Skeletal muscle tissue (tissue), 4 donors: ENCODE results near the gene METTL3. TPM values are rescaled to one million over a fixed set of nuclear protein-coding genes. Genes with fewer than 3 reads are reported as not detected.
A peak's percentile ranks its signal among the peaks of the same experiment; 100 is the strongest.
"Not testable (repeated sequence)": the region's sequence is repeated elsewhere in the genome, so short reads cannot be mapped to it uniquely, and the experiment has no call there.

Experiments
- H3K27ac ChIP-seq: one replicate; pipeline ENCODE4 v1.7.0; 2013; ENCODE audit warnings: mild to moderate bottlenecking, low read depth, low read length, inconsistent platforms
- H3K27me3 ChIP-seq, 3 donors: one replicate each; pipeline ENCODE4 v1.7.0; 2013; ENCODE audit warnings: low read length in 3 of 3; ENCODE audit not compliant: control insufficient read depth in 3 of 3, insufficient read depth in 3 of 3
- H3K36me3 ChIP-seq, 3 donors: one replicate each; pipeline ENCODE4 v1.7.0; 2013; ENCODE audit warnings: low read length in 3 of 3; ENCODE audit not compliant: control insufficient read depth in 3 of 3, insufficient read depth in 3 of 3
- H3K4me1 ChIP-seq, 3 donors: one replicate each; pipeline ENCODE4 v1.7.0; 2013; ENCODE audit warnings: low read length in 3 of 3, mild to moderate bottlenecking in 3 of 3; ENCODE audit not compliant: control insufficient read depth in 3 of 3, insufficient read depth in 3 of 3
- H3K4me3 ChIP-seq, 3 donors: one replicate each; pipeline ENCODE4 v1.7.0; 2013; ENCODE audit warnings: low read length in 3 of 3
- H3K9ac ChIP-seq, 3 donors: one replicate each; pipeline ENCODE4 v1.7.0; 2013; ENCODE audit warnings: low read length in 3 of 3, mild to moderate bottlenecking in 3 of 3, moderate library complexity in 2 of 3, low read depth in 1 of 3
- H3K9me3 ChIP-seq, 3 donors: one replicate each; pipeline ENCODE4 v1.7.0; 2013; ENCODE audit warnings: low read length in 3 of 3; ENCODE audit not compliant: control insufficient read depth in 3 of 3
- total RNA-seq: library from RNA; depleted of rRNA; stranded (reverse); fragments of >200 nt; gene quantifications from one replicate; pipeline ENCODE4 v1.2.3, GENCODE V29; 2014
- donor health status: Osteomylitis.

METTL3 gene
- total RNA-seq, result 73.6 TPM

DNA sequence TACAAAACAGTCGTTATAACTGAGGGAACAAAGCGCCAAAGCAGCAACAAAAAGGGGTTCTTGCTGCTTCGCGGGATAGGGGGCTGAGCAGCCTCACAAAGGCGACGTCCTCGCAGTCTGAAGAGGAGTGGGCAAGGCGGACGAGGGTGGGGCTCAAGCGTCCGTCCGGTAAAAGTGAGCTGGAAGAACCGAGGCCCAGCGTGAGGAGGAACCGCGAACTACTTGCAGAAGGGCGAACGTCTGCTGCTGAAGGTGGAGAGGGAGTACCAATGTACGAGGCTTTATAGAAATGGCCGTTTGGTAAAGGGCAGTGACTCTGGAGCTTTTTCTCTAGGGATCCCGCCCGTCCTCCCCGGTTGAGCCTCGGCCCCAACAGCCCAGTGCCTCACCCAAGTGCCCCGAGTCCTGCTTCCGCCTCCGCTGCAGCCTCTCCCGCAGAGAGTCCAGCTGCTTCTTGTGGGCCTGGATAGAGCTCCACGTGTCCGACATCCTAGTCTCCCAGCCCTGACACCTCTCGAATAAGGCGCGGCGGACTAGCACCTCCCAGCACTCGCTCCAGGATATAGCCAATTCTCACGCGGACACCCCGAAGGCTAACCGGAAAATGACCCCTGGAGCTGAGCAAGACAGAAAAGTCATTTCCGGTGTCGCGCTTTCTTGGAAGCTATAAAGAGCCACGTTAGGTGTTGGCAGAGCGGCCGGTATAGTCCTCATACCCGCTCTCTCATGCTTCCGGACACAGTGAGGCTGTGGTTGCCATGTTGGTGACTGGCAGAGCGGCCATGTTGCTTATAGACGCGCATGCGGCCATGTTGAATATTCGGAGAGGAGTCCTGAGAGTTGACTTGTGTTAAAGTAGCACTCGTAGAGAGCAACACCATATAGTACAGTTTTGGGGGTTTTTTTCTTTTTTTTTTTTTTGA is at the start of gene METTL3:
Gene METTL3, minus strand, starts transcription at position 606 of the 923 bp plus-strand sequence. Its CDS starts 117 bp downstream, at position 489.
- peak within 1 kb of the TSS; percentile 84 for H3K27ac ChIP-seq
- H3K36me3 ChIP-seq, result peaks cover 4 to 6% (median 5%) of the 10 kb centered on the region in 3 donors
- H3K4me3 ChIP-seq, result peak within 1 kb of the TSS; percentile 92 to 99 (median 96)
- H3K27me3 ChIP-seq, result no peaks in the 10 kb centered on the region
- peak within 1 kb of the TSS; percentile 94 to 96 (median 95) for H3K9ac ChIP-seq
- no peaks in the 10 kb centered on the region for H3K9me3 ChIP-seq
- H3K4me1 ChIP-seq, result peaks cover 10 to 21% (median 11%) of the 10 kb centered on the region in 3 donors

DNA sequence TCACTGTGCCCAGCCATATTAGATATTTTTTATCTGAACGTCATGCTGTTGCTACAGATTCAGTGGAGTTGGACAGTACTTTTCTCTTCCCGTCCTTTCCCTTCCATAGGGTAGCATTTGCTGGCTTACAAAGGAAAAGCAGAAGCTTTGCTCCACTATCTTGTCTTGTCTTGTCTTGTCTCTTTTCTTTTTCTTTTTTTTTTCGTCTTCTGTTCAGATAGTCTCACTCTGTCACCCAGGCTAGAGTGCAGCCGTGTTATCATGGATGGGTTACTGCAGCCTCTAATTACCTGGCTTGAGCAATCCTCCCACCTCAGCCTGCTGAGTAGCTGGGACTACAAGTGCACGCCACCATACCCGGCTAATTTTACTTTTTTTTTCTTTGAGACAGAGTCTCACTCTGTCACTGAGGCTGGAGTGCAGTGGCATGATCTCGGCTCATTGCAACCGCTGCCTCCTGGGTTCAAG is 47.6 kb upstream of the METTL3 start:
- Histone ChIP-seq H3K4me3 (no peak overlapping the region), H3K4me1 (peaks cover 3 to 4% (median 4%) of the 10 kb centered on the region in 3 donors), H3K27me3 (no peaks in the 10 kb centered on the region)

DNA sequence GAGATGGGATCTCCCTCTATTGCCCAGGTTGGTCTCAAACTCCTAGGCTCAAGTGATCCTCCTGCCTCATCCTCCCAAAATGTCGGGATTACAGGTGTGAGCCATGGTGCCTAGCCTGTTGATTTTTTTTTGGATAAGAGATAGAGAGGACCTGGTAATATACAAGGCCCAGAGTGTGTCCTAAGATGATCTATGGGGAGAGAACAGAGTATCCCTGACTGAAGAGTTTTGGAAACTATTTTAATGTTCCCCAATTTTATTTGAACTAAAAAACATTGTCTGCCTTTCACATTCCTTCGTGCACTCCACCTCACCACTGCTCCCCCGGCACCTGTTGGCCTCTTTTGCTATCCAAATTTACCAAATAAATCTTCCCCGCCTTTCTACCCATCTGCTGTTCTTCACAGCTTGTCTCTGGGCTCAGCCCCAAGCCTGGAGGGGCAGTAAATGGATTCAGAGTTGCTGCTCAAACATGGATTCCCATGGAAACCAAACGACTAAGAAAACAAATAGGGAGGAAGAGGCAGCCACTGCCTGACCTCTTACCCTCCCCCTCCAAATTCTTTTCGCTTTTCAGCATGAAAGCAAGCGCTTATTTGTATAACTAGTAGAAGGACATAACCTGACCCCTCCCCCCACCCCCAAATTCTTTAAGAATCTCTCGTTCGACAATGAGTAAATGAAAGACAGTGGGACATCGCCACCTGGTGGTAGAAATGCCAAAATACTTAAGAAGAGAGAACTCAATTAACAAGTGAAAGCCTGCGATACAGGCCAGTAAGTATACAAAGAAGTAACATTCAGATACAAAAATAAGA is 46.2 kb upstream of the METTL3 start:
- H3K9ac ChIP-seq, result peak overlapping the region; percentile 47 to 65 (median 52)
- H3K27me3 ChIP-seq, result no peaks in the 10 kb centered on the region
- H3K4me3 ChIP-seq, result peak overlapping the region; percentile 52 to 70 (median 56)
- peak overlapping the region; percentile 30 for H3K27ac ChIP-seq
- H3K4me1 ChIP-seq, result peaks cover 3 to 4% (median 4%) of the 10 kb centered on the region in 3 donors
- H3K9me3 ChIP-seq, result no peaks in the 10 kb centered on the region
- H3K36me3 ChIP-seq, result no peaks in the 10 kb centered on the region

More for the DNA sequence above, 47.6 kb upstream of the METTL3 start:
- H3K27ac ChIP-seq, result no peak overlapping the region
- H3K36me3 ChIP-seq, result no peaks in the 10 kb centered on the region
- no peak overlapping the region for H3K9ac ChIP-seq
- H3K9me3 ChIP-seq, result no peaks in the 10 kb centered on the region

DNA sequence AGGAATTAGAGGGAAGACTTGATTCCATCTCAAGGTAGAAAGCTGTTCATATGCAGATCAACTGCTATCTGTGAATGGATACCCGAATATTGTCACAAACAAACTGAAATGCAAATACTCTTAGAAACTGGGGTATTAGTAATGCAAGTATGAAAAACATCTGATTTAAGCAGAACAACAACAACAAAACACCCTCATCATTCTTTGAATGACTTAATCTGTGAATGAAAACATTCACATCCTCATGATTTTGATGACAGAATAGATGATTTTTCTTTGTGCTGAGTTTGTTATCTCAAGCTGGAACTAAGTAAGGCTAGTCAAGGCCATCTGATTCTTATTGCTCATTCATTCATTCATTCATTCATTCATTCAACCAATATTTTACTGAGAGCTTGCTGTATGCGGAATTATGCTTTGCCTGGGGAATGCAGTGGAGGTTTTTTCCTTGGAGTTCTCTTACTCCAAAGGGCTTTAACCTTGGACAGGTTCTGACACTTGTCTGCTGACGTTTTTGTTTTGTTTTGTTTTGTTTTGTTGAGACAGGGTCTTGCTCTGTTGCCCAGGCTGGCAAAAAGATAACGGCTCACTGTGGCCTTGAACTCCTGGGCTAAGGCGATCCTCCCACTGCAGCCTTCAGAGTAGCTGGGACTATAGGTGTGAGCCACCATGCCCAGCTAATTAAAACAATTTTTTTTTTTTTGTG is 45.4 kb upstream of the METTL3 start:
- no peaks in the 10 kb centered on the region for H3K27me3 ChIP-seq
- no peaks in the 10 kb centered on the region for H3K36me3 ChIP-seq
- H3K9me3 ChIP-seq, result no peaks in the 10 kb centered on the region
- no peak overlapping the region for H3K9ac ChIP-seq
- no peak overlapping the region for H3K4me3 ChIP-seq
- peaks cover 3 to 4% (median 4%) of the 10 kb centered on the region in 3 donors for H3K4me1 ChIP-seq
- no peak overlapping the region for H3K27ac ChIP-seq

DNA sequence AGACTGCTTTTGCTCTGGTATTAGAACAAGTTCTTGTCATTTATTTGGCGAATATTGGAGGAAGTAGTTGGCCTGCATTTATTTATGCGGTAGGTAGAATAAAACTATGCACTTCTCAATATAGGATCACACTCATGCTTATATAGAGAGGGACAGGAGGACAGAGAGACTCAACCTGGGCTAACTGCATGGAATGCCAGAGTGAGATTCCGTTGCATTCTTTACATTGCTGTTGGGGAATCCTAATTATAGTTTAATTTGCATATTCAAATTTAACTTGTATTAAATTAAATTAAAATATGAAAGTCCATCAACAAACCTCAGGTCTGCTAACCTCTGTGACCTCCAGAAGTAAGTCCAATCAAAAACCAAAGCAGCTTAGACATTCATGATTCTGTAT is 42.1 kb upstream of the METTL3 start:
- H3K27ac ChIP-seq, result no peak overlapping the region
- H3K4me3 ChIP-seq, result no peak overlapping the region
- H3K9me3 ChIP-seq, result no peaks in the 10 kb centered on the region
- no peaks in the 10 kb centered on the region for H3K27me3 ChIP-seq
- H3K4me1 ChIP-seq, result peaks cover 3 to 4% (median 4%) of the 10 kb centered on the region in 3 donors
- no peak overlapping the region for H3K9ac ChIP-seq
- H3K36me3 ChIP-seq, result no peaks in the 10 kb centered on the region

DNA sequence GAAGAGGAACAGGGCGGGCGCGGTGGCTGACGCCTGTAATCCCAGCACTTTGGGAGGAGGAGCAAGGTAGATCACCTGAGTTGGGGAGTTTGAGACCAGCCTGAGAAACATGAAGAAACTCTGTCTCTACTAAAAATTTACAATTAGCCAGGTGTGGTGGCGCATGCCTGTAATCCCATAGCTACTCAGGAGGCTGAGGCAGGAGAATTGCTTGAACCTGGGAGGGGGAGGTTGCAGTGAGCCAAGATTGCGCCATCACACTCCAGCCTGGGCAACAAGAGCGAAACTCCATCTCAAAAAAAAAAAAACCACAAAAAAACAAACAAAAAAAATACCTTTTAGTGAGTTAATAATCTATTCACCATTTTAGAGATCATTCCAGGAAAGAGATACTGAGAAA is 33.4 kb upstream of the METTL3 start:
- H3K27me3 ChIP-seq, H3K9me3 ChIP-seq, H3K27ac ChIP-seq, H3K36me3 ChIP-seq, H3K4me3 ChIP-seq, H3K9ac ChIP-seq, H3K4me1 ChIP-seq: not testable (repeated sequence)

DNA sequence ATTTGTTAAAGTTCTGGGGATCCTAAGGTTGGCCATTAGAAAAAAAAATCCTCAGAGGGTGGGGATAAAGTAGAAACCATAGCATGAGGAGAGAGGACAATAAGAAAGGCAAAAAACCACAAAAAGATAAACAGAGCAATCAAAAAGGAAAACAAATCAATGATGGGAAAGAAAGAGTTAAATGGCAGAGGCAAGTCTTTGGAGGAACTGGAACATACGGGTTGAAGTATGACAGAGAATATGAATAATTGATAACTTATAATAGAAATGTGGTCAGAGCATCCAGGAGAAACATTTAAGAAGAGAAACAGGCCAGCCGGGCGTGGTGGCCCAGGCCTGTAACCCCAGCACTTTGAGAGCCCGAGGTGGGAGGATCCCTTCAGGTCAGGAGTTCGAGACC is 32.8 kb upstream of the METTL3 start:
- no peak overlapping the region for H3K4me3 ChIP-seq
- H3K36me3 ChIP-seq, result no peaks in the 10 kb centered on the region
- peaks cover 0 to 9% (median under 1%) of the 10 kb centered on the region in 3 donors for H3K27me3 ChIP-seq
- no peaks in the 10 kb centered on the region for H3K4me1 ChIP-seq
- H3K27ac ChIP-seq, result no peak overlapping the region
- no peaks in the 10 kb centered on the region for H3K9me3 ChIP-seq
- H3K9ac ChIP-seq, result no peak overlapping the region

DNA sequence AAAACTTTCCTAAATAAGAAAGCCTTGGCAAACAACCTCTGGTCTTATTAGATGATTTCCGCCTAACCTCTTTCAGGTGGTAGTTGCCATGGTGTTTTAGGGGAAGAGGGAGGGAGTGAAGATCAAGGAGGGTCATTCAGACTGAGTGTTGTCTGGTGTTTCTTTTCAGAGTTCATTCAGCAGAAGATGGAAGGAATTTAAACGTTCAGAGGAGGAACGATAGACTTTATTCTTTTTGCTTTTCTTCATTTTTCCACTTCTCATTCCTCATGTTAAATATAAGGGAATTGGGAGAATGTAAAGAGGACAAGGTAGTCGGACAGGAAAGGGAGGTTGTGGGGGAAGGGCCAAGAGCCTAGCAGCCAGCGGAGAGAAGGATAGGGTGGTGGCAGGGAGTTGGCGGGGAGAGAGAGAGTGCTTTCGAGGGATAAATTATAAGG is 32.4 kb upstream of the METTL3 start:
- H3K36me3 ChIP-seq, result no peaks in the 10 kb centered on the region
- no peak overlapping the region for H3K27ac ChIP-seq
- no peak overlapping the region for H3K4me3 ChIP-seq
- H3K27me3 ChIP-seq, result peaks cover 1 to 13% (median 4%) of the 10 kb centered on the region in 3 donors
- no peaks in the 10 kb centered on the region for H3K4me1 ChIP-seq
- no peaks in the 10 kb centered on the region for H3K9me3 ChIP-seq
- no peak overlapping the region for H3K9ac ChIP-seq

DNA sequence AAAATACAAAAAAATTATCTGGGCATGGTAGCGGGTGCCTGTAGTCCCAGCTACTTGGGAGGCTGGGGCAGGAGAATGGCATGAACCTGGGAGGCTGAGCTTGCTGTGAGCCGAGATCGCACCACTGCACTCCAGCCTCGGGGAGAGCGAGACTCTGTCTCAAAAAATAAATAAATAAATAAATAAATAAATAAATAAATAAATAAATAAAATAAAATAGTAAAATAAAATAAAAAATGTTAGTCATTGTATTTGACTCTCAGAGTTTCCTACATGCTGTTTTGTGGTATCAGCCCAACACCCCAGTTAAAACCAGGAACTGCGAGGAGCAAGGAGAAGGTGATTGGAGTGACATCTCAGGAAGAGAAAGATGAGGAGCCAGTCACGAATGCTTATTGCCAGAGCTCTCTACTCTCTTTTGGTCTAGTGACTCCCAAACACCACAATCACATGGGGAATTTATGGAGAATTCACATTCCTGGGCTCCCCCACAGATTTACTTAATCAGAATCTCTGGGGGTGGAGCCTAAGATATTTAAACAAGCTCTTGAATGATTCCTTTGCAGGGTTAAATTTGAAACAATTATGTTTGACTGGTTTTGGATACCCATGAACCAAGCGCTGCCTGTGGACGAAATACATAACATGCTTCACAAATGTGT is 30.4 kb upstream of the METTL3 start:
- Histone ChIP-seq H3K4me1 (peaks cover under 1 to 3% (median 1%) of the 10 kb centered on the region in 3 donors), H3K9ac (no peak overlapping the region), H3K9me3 (no peaks in the 10 kb centered on the region), H3K27me3 (peaks cover 13 to 18% (median 13%) of the 10 kb centered on the region in 3 donors), H3K27ac (no peak overlapping the region), H3K4me3 (no peak overlapping the region), H3K36me3 (no peaks in the 10 kb centered on the region)
